Vagina (tissue), 2 donors: ENCODE results near the gene COMMD7. TPM values are rescaled to one million over a fixed set of nuclear protein-coding genes. Genes with fewer than 3 reads are reported as not detected.

Experiments
- DNase-seq, 2 donors: peaks; one replicate each; pipeline ENCODE4 v3.0.0-alpha.2; 2017; ENCODE audit errors: extremely low spot score in 2 of 2
- H3K27ac ChIP-seq: fragments of 200-600 bp; sonication (generic); one replicate; pipeline ENCODE4 v1.5.1; 2019
- H3K27me3 ChIP-seq: fragments of 200-600 bp; sonication (generic); one replicate; pipeline ENCODE4 v1.5.1; 2019
- H3K36me3 ChIP-seq, 2 donors: fragments of 200-600 bp; sonication (generic); one replicate each; pipeline ENCODE4 v1.5.1; 2017 to 2019
- H3K4me1 ChIP-seq: fragments of 200-600 bp; sonication (generic); one replicate; pipeline ENCODE4 v1.5.1; 2019
- H3K4me3 ChIP-seq, 2 donors: fragments of 200-600 bp; sonication (generic); 1 replicate in 1 of 2; 2 replicates in 1 of 2; pipeline ENCODE4 v1.5.1; 2016 to 2019
- H3K9me3 ChIP-seq: fragments of 200-600 bp; sonication (generic); one replicate; pipeline ENCODE4 v1.5.1; 2019
- POLR2A ChIP-seq, 2 donors: fragments of 450-650 bp; IDR thresholded peaks; one replicate each; pipeline ENCODE4 v1.6.1; 2017; ENCODE audit warnings: antibody characterized with exemption in 2 of 2, mild to moderate bottlenecking in 2 of 2, moderate library complexity in 2 of 2
- POLR2AphosphoS5 ChIP-seq, 2 donors: sonication (generic); formaldehyde crosslinking; IDR thresholded peaks; one replicate each; pipeline ENCODE4 v1.9.0; 2017; ENCODE audit warnings: antibody characterized with exemption in 2 of 2, mild to moderate bottlenecking in 2 of 2, low read depth in 1 of 2; ENCODE audit not compliant: insufficient read depth in 1 of 2
- intact Hi-C: fragments of 100-400 bp; cut with DNase I; formaldehyde crosslinking; loops from one replicate; pipeline ENCODE4 v1.15.1; 2023
- total RNA-seq: library from RNA; depleted of rRNA; stranded (reverse); fragments of >200 nt; gene quantifications from one replicate; pipeline ENCODE4 v1.2.3, GENCODE V29; 2016
- TF ChIP-seq, protein P1 (sequence below), 3 experiments: fragments of 450-650 bp in 2 of 3; fragments of 200-600 bp in 1 of 3; sonication (generic) in 1 of 3; IDR thresholded peaks; one replicate each; pipeline ENCODE4 v1.5.1; 2017 to 2019; ENCODE audit warnings: antibody characterized with exemption in 3 of 3, mild to moderate bottlenecking in 2 of 3, moderate library complexity in 2 of 3

Gene COMMD7
- total RNA-seq, 1 donor from 2014 or later = 28.7 TPM

DNA sequence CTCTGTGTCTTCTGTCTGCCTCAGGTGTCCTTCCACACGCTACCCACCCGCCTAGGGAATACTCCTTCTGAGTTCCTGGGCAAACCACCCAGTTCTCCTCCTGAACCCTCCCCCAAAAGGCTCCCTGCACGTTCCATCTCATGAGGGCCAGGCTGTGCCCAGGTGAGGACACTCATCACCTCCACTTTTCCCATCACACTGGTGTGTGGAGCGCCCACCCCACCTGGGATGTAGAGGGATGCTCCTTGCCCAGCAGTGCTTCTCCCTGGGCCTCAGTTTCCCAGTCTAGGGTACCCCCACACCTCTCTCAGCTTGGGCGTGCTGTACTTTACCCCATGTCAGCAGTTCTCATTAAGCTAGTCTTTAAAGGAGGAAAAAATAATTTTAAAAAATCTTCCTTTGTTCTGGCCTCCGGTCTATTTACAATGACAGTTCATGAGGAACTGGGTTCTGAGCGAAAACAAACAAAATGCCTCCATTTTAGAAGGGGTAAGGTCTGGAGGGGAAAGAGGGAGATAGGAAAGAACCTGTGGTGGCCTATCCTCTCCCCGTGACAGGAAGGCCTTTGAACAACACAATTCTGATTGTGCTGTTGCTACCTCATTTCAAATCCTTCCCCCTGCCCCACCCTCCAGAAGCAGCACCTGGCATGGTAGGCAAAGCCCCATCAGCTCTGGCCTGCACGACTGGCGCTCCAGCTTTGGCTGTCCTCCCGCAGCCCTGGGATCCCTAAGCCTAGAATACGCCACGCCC is 67.9 kb downstream of the COMMD7 start:
- Histone ChIP-seq H3K36me3 (no peaks in the 10 kb centered on the region), H3K4me1 (no peaks in the 10 kb centered on the region), H3K27me3 (no peaks in the 10 kb centered on the region), H3K9me3 (no peaks in the 10 kb centered on the region), H3K4me3 (no peak overlapping the region), H3K27ac (no peak overlapping the region)
- TF ChIP-seq, protein P1, sequence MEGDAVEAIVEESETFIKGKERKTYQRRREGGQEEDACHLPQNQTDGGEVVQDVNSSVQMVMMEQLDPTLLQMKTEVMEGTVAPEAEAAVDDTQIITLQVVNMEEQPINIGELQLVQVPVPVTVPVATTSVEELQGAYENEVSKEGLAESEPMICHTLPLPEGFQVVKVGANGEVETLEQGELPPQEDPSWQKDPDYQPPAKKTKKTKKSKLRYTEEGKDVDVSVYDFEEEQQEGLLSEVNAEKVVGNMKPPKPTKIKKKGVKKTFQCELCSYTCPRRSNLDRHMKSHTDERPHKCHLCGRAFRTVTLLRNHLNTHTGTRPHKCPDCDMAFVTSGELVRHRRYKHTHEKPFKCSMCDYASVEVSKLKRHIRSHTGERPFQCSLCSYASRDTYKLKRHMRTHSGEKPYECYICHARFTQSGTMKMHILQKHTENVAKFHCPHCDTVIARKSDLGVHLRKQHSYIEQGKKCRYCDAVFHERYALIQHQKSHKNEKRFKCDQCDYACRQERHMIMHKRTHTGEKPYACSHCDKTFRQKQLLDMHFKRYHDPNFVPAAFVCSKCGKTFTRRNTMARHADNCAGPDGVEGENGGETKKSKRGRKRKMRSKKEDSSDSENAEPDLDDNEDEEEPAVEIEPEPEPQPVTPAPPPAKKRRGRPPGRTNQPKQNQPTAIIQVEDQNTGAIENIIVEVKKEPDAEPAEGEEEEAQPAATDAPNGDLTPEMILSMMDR (IDR thresholded peaks at IDR 0.05) = no peak
- TF ChIP-seq POLR2A (IDR thresholded peaks at IDR 0.05) (no peak), POLR2AphosphoS5 (IDR thresholded peaks at IDR 0.05; ENCODE audit: insufficient read depth in 1 of 2, low read depth in 1 of 2) (no peak)
- intact Hi-C loops = loop anchor here (10.0 kb wide), 1 partner anchor 109 kb away; no protein-coding TSS in a partner anchor
- DNase-seq = no peak

DNA sequence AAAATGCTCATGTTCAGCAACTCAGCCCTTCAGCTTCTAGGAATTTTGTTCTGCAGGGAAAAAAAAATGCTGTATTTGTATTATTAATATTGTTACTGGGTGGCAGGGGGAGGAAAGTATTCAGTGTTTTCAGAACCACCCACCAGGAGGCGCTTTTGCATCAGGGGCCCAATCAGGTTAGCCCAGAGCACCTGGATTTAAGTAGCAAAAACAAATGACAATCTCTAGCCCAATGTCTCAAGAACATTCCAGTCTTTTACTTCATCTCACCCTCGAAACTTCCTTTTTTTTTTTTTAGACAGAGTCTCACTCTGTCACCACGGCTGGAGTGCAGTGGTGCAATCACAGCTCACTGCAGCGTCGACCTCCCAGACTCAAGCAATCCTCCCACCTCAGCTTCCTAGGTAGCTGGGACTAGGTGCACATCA is 68.9 kb downstream of the COMMD7 start:
- Histone ChIP-seq H3K9me3 (no peaks in the 10 kb centered on the region), H3K4me1 (no peaks in the 10 kb centered on the region), H3K4me3 (no peak overlapping the region), H3K36me3 (no peaks in the 10 kb centered on the region), H3K27ac (no peak overlapping the region), H3K27me3 (no peaks in the 10 kb centered on the region)
- no peak for DNase-seq
- no peak for TF ChIP-seq POLR2A (IDR thresholded peaks at IDR 0.05)
- TF ChIP-seq, protein P1 (IDR thresholded peaks at IDR 0.05) = peak in 1 of 3 experiments; percentile 50
- TF ChIP-seq POLR2AphosphoS5 (IDR thresholded peaks at IDR 0.05; ENCODE audit: insufficient read depth in 1 of 2, low read depth in 1 of 2) = no peak
- intact Hi-C loops = loop anchor here (10.0 kb wide), 1 partner anchor 110 kb away; no protein-coding TSS in a partner anchor

- Histone ChIP-seq H3K27ac (no peak overlapping the region), H3K9me3 (no peaks in the 10 kb centered on the region), H3K4me3 (no peak overlapping the region), H3K4me1 (no peaks in the 10 kb centered on the region), H3K36me3 (no peaks in the 10 kb centered on the region), H3K27me3 (no peaks in the 10 kb centered on the region)
- intact Hi-C loops = loop anchor here (10.0 kb wide), 1 partner anchor 112 kb away; no protein-coding TSS in a partner anchor
- DNase-seq = no peak
- TF ChIP-seq POLR2A (IDR thresholded peaks at IDR 0.05) = no peak
- TF ChIP-seq, protein P1 (IDR thresholded peaks at IDR 0.05) = no peak
- TF ChIP-seq POLR2AphosphoS5 (IDR thresholded peaks at IDR 0.05; ENCODE audit: insufficient read depth in 1 of 2, low read depth in 1 of 2) = no peak
Measured at GRCh38 chr20:32672982-32673851, 70.0 kb downstream of the COMMD7 start.

DNA sequence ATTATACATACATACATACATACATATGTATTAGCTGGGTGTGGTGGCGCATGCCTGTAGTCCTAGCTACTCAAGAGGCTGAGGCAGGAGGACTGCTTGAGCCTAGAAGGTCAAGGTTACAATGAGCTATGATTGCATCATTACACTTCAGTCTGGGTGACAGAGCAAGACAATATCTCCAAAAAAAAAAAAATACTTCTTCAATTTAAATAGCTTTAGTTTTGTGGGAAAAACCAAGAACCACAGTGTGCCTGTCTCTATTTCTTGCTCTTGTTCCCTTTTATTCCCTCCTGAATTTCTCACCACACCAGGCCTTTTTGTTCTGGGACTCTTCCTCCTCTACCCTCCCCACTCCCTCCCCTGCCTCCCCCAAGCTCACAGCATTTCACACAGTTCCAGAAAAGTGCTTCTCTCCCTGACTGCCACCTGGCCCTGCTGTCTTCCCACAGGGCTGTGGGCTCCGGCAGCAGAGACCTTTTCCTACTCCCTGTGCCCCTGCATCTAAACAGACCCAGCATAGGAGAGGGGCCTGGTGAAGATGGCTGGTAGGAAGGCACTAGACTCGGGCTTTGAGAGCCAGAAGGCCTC is 70.8 kb downstream of the COMMD7 start:
- intact Hi-C loops = loop anchor here (10.0 kb wide), 1 partner anchor 112 kb away; no protein-coding TSS in a partner anchor
- TF ChIP-seq POLR2AphosphoS5 (IDR thresholded peaks at IDR 0.05; ENCODE audit: insufficient read depth in 1 of 2, low read depth in 1 of 2) = no peak
- no peak for TF ChIP-seq POLR2A (IDR thresholded peaks at IDR 0.05)
- TF ChIP-seq, protein P1 (IDR thresholded peaks at IDR 0.05) = no peak
- Histone ChIP-seq H3K27me3 (no peaks in the 10 kb centered on the region), H3K36me3 (no peaks in the 10 kb centered on the region), H3K27ac (no peak overlapping the region), H3K9me3 (no peaks in the 10 kb centered on the region), H3K4me1 (no peaks in the 10 kb centered on the region), H3K4me3 (no peak overlapping the region)
- DNase-seq = no peak
